NCI-H146 (cell line): Measurements from ENCODE around the gene FHDC1.
A peak's percentile ranks its signal among the peaks of the same experiment; 100 is the strongest.

Experiments
- DNase-seq: peaks from one replicate; lab custom pipeline; 2025; lab: John Stamatoyannopoulos, UW

FHDC1 gene

GRCh38 chr4:152981278-152981677 is 45.2 kb downstream of the FHDC1 start:
- DNase-seq = no peak

- no peak for DNase-seq
Measured at GRCh38 chr4:152981842-152982241, 45.7 kb downstream of the FHDC1 start.

DNA sequence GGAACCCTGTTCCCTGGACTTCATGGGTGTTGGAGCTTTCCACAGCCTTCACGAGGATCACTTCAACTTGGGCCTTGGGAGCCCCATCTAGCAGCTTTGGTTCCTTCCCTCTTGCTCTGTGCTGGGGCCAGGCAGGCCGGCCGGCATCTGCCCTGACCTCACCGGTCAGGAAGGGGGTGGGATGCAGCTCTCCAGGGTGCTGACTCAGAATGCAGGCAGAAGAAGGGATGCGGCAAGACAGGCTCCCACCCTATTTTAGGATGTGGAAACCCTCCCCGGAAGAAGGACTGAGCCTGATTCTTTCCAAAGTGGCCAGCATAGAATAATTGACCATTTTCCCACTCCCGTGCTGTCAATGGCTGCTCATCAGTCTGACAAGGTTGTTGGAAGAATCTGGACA is 47.1 kb downstream of the FHDC1 start:
- no peak for DNase-seq

DNA sequence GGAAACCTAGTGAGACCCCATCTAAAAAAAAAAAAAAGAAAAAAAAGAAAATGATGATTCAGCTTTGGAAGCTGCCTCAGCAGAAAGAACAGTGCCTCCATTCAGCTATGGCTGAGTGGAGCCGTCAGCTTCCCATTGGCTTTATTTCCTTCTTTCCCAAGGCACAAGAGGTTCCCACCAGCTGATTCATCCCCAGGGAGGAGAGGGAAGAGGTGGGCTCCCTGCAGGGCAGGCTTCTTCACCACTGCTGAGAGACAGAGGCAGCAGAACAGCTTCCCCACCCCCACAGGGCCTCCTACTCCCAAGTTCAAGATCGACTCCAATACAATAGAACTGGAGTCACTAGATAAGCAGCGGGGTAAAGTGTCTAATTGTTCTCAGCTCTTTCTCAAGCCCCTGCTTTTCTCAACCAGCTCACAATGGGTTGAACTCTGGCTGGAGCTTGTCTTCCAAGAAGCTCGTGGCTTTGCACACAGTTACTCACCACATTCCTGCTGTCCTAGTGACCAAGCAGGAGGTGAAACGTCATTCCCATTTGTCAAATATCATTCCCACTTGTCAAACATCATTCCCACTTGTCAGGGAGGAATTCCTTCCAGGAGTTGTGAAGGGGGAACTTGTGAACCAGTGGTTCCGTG is 47.8 kb downstream of the FHDC1 start:
- DNase-seq = no peak

- DNase-seq = peak; percentile 79
Measured at GRCh38 chr4:152988721-152989553, 52.8 kb downstream of the FHDC1 start.

DNA sequence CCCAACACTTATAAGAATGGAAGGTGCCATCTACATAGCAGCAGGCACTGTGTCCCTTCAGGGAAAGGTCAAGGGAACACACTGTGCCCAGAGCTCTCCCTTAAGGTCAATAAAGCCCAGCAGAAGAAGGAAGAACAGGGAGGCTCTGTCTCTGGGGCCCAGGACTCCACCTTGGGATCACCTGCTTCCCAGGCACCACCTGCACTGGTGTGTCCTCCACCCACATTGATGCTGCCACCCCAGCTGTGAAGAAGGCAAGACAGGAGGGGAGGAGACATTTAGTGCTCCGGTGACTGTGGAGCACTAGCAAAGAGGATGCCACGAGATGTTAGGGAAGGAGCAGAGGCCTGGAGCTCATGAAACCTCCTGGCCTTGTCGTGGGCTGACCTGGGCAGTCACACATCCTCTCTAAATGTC is 53.4 kb downstream of the FHDC1 start:
- no peak for DNase-seq

- no peak for DNase-seq
Measured at GRCh38 chr4:152990471-152991131, 54.5 kb downstream of the FHDC1 start.

- no peak for DNase-seq
Measured at GRCh38 chr4:152991398-152991797, 55.3 kb downstream of the FHDC1 start.

- DNase-seq = peak; percentile 36
Measured at GRCh38 chr4:152992027-152992426, 55.9 kb downstream of the FHDC1 start.

- DNase-seq = no peak
Measured at GRCh38 chr4:152992466-152992865, 56.3 kb downstream of the FHDC1 start.

- DNase-seq = no peak
Measured at GRCh38 chr4:152994038-152994437, 57.9 kb downstream of the FHDC1 start.

GRCh38 chr4:152996111-152996571 is 60.0 kb downstream of the FHDC1 start:
- no peak for DNase-seq

DNA sequence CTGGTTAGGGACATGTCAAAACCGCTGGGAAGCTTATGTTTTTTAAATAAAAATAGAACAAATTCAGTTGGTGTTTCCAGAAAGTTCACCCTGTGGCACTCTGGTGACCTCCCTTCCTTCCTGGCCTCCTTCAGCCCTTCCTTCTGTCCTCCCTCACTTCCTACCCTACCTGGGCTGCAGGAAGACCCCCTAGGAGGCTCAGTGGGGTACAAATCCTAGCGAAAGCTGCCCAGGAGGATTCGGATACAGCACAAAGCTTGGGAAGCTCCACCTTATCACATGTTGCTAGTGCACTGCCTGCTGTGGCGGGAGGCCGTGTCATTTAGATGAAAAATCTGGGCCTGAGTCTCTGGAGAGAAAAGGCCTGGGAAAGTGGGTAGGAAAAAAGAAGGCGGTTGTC is 60.5 kb downstream of the FHDC1 start:
- DNase-seq = no peak

GRCh38 chr4:152997288-152997687 is 61.2 kb downstream of the FHDC1 start:
- no peak for DNase-seq

GRCh38 chr4:152997771-152998487 is 61.8 kb downstream of the FHDC1 start:
- DNase-seq = no peak

DNA sequence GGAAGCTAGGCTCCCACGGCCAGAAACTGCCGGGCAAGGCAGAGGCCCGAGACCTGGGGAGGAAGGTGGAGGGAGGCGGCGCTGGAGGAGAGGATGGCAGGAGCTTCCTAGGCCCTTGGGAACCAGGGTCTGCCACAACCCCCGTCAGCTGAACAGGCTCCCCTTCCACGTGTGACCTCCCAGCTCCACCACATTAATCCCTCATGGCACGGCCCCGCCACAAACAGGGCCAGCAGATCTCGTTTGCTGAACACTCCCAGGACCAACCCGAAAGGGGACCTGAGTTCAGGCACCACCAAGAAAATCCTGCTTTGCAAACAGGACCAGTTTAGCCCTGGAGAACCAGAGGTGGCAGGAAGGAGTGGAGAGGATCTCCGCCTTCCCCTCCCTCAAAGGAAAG is 62.7 kb downstream of the FHDC1 start:
- DNase-seq = no peak

DNA sequence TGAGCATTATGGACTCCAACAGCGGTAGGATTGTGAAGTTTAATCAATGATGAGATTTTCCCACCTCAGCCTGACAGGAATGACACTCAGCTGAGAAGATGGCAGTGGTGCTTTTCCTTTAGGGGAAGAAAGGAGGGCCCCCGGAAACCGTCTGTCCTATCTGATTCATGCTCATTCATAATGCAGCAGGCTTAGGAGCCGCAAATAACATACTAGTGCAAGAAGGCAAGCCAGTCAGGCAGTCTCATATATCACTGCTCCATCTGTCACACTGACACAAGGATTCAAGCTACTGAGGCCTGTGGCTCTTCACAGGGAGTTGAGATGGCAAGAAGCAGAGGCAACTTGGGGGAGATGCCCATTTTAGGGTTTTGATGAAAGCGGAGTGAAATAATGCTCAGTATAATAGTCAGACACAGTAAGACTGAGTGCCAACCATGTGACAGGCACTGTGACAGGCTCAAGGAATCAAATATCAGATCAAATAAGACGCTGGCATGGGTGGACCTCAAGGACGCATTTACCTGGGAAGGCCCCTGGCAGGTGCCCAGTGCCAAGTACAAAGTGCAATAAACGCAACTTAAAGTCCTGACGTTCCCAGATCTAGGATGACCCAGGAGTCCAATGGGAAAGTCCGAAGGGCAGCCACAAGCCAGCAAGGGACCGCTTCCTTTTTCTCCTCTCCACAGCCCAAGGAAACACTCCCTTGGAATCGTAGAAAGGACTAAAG is 63.4 kb downstream of the FHDC1 start:
- no peak for DNase-seq

- no peak for DNase-seq
Measured at GRCh38 chr4:153000076-153000420, 63.9 kb downstream of the FHDC1 start.

- no peak for DNase-seq
Measured at GRCh38 chr4:153001626-153002025, 65.5 kb downstream of the FHDC1 start.

DNA sequence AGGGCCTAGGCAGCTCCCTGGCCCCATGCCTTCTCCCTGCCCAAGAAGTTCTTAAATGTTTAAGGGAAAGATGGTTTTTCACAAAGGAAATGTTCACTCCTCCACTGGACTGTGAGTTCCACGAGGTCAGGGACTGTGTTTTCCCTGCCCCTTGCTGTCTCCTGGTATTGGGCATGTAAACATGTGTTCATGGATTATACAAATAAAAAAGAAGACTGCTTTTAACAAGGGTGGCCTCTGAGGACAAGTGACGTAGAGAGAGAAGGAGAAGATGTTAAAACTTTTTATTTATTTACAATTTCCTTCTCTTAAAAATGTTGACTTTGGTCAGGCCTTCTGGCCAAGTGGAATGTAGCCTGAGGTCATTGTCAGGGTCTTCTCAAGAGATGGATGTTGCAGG is 66.0 kb downstream of the FHDC1 start:
- no peak for DNase-seq

- no peak for DNase-seq
Measured at GRCh38 chr4:153004081-153004850, 68.1 kb downstream of the FHDC1 start.
